Measurements from ENCODE around the gene IDH3G.

Gene IDH3G

GRCh38 chrX:153794018-153794896 lies at the start of gene IDH3G, which contains the start of gene SSR4:
IDH3G (minus strand) TSS chrX:153794375; CDS start chrX:153794326, 49 bp downstream.
SSR4 (plus strand) TSS chrX:153794668; CDS start chrX:153794688, 20 bp downstream.
- Histone ChIP-seq H3K27ac (ENCODE audit: extremely low read depth, low read depth, low read length) (peak within 1 kb of the TSS; percentile 89), H3K4me3 (ENCODE audit: low read depth, low read length) (peak within 1 kb of the TSS; percentile 80), H3K9me3 (ENCODE audit: control insufficient read depth, insufficient read depth, low read depth, low read length) (no peaks in the 10 kb centered on the region), H3K4me1 (ENCODE audit: control insufficient read depth, insufficient read depth, low read length) (no peaks in the 10 kb centered on the region), H3K36me3 (ENCODE audit: control insufficient read depth in 2 of 2, insufficient read depth in 1 of 2, low read length in 2 of 2) (peaks cover 5 to 59% of the 10 kb centered on the region in 2 experiments; a peak in 2 of 3 replicates)
- ChIA-PET POLR2A (interaction anchor here (0.6 to 1.9 kb wide), 14 partner anchors 9 to 696 kb away, joined by 3 to 16 read pairs (median 4); partner anchors contain the start of genes NAA10, SLC10A3 and SRPK3), CTCF (interaction anchor here (1.1 kb wide), 2 partner anchors 12 to 30 kb away, joined by 3 read pairs; partner anchors contain the start of gene PLXNB3)
- TF ChIP-seq ZNF341 (tag by site-specific recombination; IDR thresholded peaks at IDR 0.05; ENCODE audit: low read depth) = peak; percentile 87
- no peak for TF ChIP-seq ZNF768 (tag by site-specific recombination; IDR thresholded peaks at IDR 0.05)
- TF ChIP-seq BCL6B (tag by site-specific recombination; IDR thresholded peaks at IDR 0.05) = no peak
- no peak for TF ChIP-seq ZNF362 (tag by site-specific recombination; IDR thresholded peaks at IDR 0.05)
- TF ChIP-seq ZNF354C (tag by site-specific recombination; IDR thresholded peaks at IDR 0.05; ENCODE audit: borderline replicate concordance, low read depth) = no peak
- TF ChIP-seq PATZ1 (tag by site-specific recombination; IDR thresholded peaks at IDR 0.05) = peak; percentile 99
- no peak for TF ChIP-seq ZNF114 (tag by site-specific recombination; IDR thresholded peaks at IDR 0.05)
- TF ChIP-seq PRDM4 (tag by site-specific recombination; IDR thresholded peaks at IDR 0.05) = no peak
- no peak for TF ChIP-seq ZNF214 (tag by site-specific recombination; IDR thresholded peaks at IDR 0.05; ENCODE audit: borderline replicate concordance)
- TF ChIP-seq ZNF747 (tag by site-specific recombination; IDR thresholded peaks at IDR 0.05) = no peak
- no peak for TF ChIP-seq KLF7 (tag by site-specific recombination; IDR thresholded peaks at IDR 0.05; ENCODE audit: borderline replicate concordance)
- TF ChIP-seq OSR2 (tag by site-specific recombination; IDR thresholded peaks at IDR 0.05) = no peak
- no peak for TF ChIP-seq ZNF202 (tag by site-specific recombination; IDR thresholded peaks at IDR 0.05; ENCODE audit: borderline replicate concordance)
- TF ChIP-seq ZSCAN18 (tag by site-specific recombination; IDR thresholded peaks at IDR 0.05) = no peak
- TF ChIP-seq MYNN (tag by site-specific recombination; IDR thresholded peaks at IDR 0.05; ENCODE audit: borderline replicate concordance) = no peak
- no peak; the same call in 1 of the 2 replicates for TF ChIP-seq ZNF324 (tag by site-specific recombination; IDR thresholded peaks at IDR 0.05)
- peak; percentile 83 for TF ChIP-seq ZXDB (tag by site-specific recombination; IDR thresholded peaks at IDR 0.05)
- no peak for TF ChIP-seq ZNF558 (tag by site-specific recombination; IDR thresholded peaks at IDR 0.05)
- TF ChIP-seq ZNF621 (tag by site-specific recombination; IDR thresholded peaks at IDR 0.05) = no peak
- TF ChIP-seq INSM2 (tag by site-specific recombination; IDR thresholded peaks at IDR 0.05) = peak; percentile 18; the same call in 1 of the 2 replicates
- TF ChIP-seq ZNF221 (tag by site-specific recombination; IDR thresholded peaks at IDR 0.05; ENCODE audit: borderline replicate concordance) = no peak
- TF ChIP-seq ZNF157 (tag by site-specific recombination; IDR thresholded peaks at IDR 0.05) = no peak
- no peak for TF ChIP-seq ZNF677 (tag by site-specific recombination; IDR thresholded peaks at IDR 0.05)
- TF ChIP-seq ZNF596 (tag by site-specific recombination; IDR thresholded peaks at IDR 0.05) = no peak
- TF ChIP-seq KLF9 (tag by site-specific recombination; IDR thresholded peaks at IDR 0.05; ENCODE audit: low read depth) = peak; percentile 90
- TF ChIP-seq GFI1B (tag by site-specific recombination; IDR thresholded peaks at IDR 0.05) = no peak
- TF ChIP-seq ZNF548 (tag by site-specific recombination; IDR thresholded peaks at IDR 0.05) = no peak

Measured in HEK293 (cell line).